NCI-H526 (cell line): ENCODE results near the gene SLC44A2.

Source experiments
- DNase-seq, 2 experiments: peaks; one replicate each; lab custom pipeline; 2025; lab: John Stamatoyannopoulos, UW

The SLC44A2 gene

DNA sequence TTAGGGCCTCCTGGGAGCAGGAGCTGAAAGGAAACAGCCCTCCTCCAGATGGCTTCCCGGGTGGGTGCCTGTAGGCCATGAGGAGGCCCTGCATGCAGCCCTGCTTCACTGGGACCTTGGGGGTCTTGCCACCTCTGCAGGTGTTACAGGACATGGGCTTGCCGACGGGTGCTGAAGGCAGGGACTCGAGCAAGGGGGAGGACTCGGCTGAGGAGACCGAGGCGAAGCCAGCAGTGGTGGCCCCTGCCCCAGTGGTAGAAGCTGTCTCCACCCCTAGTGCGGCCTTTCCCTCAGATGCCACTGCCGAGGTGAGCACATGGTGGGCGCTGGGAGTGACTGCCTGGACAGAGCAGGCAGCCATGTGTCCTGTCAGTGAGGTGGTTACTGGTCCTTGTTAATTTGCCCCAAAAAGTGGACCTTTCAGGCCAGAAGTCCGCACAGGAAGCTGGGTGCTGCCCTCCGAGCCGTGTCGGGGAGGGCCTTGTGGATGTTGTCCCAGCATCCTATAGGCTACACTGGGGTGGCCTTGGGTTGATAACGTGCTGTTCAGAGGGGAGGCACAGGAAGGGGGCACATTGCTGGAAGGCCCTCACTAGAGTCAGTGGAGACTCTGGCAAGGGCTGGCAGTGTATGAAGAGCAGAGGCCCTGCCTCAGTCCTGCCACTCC lies 57.2 kb downstream of the SLC44A2 start:
- no peak for DNase-seq

DNA sequence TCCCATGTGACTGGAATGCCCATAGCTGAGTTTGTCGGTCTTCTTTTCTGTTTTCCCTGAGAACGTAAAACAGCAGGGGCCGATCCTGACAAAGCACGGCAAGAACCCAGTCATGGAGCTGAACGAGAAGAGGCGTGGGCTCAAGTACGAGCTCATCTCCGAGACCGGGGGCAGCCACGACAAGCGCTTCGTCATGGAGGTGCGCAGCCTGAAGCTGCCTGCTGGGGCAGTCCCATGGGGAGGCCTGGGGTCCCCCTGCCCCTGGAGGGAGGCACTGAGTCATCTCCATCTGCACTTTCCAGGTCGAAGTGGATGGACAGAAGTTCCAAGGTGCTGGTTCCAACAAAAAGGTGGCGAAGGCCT lies 57.7 kb downstream of the SLC44A2 start:
- DNase-seq, result no peak

DNA sequence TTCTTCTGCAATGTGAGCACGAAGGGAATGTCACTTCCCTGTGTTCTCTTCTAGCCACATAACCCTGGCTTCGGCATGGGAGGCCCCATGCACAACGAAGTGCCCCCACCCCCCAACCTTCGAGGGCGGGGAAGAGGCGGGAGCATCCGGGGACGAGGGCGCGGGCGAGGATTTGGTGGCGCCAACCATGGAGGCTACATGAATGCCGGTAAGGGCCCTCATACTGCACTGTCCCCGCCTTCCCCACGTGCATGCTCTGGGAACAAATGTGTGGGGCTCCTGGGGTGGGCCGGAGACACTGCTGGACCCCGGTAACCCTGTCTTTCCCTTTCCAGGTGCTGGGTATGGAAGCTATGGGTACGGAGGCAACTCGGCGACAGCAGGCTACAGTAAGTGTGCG lies 58.2 kb downstream of the SLC44A2 start:
- DNase-seq, result no peak

GRCh38 chr19:10685210-10685609 lies 59.9 kb downstream of the SLC44A2 start:
- DNase-seq, result no peak

DNA sequence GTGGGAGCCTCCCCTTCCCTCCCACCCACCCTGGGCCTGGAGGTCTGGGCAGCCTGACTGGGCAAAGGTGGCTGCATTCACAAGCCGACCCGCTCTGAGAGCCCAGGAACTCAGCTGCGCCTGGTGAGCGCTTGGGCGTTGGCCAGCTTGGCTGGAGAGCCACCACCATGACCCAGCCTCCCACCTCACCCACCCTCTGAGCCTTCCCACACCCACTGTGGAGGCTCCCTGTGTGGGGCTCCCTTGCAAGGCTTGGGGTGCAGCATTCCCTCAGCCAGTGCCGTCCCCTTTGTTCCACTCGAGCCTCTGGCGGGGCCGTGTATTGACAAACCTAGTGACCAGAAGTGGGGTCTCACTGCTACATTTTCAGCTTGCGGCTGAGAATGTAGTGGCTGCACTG lies 60.8 kb downstream of the SLC44A2 start:
- no peak for DNase-seq

DNA sequence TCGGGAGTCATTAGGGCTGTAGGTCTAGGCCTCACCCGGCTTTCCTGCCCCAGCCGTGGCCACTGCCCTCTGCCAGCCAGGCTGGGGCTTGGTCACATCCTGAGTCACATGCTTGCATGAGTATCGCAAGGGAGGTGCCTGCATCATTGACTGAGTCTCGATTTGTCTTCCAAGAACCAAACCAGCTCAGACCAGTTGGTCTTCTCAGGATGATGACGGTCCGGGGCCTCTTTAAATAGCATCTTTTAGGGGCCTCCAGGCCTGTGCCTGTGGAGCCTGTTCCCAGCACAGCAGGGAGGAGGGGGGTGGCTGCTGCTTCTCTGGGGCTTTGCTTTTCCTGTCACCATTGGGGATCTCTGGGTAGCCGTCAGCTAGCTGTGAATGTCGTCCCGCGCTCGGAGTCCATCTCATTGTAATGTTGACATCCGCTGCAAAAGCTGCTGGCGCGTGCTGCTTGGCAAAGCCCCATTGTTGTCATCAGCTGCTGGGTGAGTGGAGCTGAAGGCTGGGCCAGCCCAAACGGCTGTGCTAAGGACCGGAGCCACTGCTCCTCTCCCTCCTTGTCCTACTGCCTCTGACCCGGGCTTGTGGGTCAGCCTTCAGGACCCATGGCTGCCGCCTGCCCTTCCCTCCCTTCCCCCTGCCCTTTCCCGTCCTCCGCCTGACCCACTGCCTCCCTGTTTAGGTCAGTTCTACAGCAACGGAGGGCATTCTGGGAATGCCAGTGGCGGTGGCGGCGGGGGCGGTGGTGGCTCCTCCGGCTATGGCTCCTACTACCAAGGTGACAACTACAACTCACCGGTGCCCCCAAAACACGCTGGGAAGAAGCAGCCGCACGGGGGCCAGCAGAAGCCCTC lies 61.5 kb downstream of the SLC44A2 start:
- DNase-seq, result no peak

GRCh38 chr19:10687518-10688288 lies 62.4 kb downstream of the SLC44A2 start:
- no peak for DNase-seq

DNA sequence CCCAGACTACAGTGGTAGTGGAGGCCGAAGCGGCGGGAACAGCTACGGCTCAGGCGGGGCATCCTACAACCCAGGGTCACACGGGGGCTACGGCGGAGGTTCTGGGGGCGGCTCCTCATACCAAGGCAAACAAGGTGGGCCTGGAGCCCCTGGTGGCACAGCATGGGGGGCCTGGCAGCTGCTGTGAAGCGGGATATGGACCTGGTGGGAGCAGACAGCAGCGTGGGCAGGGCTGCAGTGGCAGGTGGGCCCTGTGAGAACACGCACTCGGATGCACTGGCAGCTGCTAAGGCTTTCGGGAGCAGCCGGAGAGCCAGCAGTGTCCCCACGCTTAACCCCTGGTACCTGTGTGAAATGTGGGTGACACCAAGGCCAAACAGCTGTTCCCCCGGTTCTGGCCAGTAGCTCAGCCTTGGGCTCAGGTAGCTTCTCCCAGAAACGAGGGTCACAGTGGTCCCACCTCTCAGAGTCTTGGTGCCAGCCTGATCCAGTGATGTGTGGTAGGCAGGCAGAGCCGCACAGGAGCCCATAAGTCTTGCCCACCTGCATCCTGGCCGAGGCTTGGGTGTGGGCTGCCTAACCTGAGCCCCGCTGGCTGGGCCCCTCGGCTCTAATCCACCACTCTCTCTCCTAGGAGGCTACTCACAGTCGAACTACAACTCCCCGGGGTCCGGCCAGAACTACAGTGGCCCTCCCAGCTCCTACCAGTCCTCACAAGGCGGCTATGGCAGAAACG lies 63.4 kb downstream of the SLC44A2 start:
- DNase-seq, result no peak

GRCh38 chr19:10690341-10690781 lies 65.0 kb downstream of the SLC44A2 start:
- DNase-seq, result no peak

GRCh38 chr19:10691178-10691881 lies 66.0 kb downstream of the SLC44A2 start:
- DNase-seq, result no peak

GRCh38 chr19:10691883-10692282 lies 66.5 kb downstream of the SLC44A2 start:
- no peak for DNase-seq

GRCh38 chr19:10692673-10693264 lies 67.4 kb downstream of the SLC44A2 start:
- DNase-seq, result no peak
